ENCODE measurements around the gene ENAH.

DNA sequence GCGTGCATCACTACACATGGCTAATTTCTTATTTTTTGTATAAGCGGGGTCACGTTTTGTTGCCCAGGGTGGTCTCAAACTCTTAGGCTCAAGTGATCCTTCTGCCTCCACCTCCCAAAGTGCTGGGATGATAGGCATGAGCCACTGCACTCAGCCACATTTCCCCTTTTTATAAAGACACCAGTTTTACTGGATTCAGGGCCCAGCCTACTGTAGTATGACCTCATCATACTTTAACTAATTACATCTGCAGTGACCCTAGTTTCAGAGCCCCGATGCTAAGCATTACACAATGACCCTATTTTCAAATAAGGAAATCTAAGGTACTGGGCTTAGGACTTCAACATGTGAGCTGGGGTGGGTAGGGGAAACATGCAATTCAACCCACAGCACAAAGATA, 31.8 kb upstream of the ENAH start:
- TF ChIP-seq SIN3A (IDR thresholded peaks at IDR 0.05; ENCODE audit: borderline replicate concordance, insufficient read depth, low read length) (no peak), POLR2AphosphoS5 (IDR thresholded peaks at IDR 0.05; ENCODE audit: low read depth, low read length) (no peak), TAF1 (IDR thresholded peaks at IDR 0.05; ENCODE audit: borderline replicate concordance, insufficient read depth, low read length) (no peak), FOXP2 (optimal IDR thresholded peaks at IDR 0.05; ENCODE audit: borderline replicate concordance, extremely low read depth, extremely low read length, insufficient read depth) (no peak)
- TF ChIP-seq, protein P1, sequence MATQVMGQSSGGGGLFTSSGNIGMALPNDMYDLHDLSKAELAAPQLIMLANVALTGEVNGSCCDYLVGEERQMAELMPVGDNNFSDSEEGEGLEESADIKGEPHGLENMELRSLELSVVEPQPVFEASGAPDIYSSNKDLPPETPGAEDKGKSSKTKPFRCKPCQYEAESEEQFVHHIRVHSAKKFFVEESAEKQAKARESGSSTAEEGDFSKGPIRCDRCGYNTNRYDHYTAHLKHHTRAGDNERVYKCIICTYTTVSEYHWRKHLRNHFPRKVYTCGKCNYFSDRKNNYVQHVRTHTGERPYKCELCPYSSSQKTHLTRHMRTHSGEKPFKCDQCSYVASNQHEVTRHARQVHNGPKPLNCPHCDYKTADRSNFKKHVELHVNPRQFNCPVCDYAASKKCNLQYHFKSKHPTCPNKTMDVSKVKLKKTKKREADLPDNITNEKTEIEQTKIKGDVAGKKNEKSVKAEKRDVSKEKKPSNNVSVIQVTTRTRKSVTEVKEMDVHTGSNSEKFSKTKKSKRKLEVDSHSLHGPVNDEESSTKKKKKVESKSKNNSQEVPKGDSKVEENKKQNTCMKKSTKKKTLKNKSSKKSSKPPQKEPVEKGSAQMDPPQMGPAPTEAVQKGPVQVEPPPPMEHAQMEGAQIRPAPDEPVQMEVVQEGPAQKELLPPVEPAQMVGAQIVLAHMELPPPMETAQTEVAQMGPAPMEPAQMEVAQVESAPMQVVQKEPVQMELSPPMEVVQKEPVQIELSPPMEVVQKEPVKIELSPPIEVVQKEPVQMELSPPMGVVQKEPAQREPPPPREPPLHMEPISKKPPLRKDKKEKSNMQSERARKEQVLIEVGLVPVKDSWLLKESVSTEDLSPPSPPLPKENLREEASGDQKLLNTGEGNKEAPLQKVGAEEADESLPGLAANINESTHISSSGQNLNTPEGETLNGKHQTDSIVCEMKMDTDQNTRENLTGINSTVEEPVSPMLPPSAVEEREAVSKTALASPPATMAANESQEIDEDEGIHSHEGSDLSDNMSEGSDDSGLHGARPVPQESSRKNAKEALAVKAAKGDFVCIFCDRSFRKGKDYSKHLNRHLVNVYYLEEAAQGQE (IDR thresholded peaks at IDR 0.05; ENCODE audit: insufficient read depth in 1 of 2, low read depth in 2 of 2, low read length in 2 of 2), result no peak
